Hematopoietic multipotent progenitor cell treated with erythropoietin and hydrocortisone succinate and interleukin-3 and kit ligand, for 17 days (in vitro differentiated cells): ENCODE results near the gene RAB1B.
A peak's percentile ranks its signal among the peaks of the same experiment; 100 is the strongest.
"Not testable (repeated sequence)": the region's sequence is repeated elsewhere in the genome, so short reads cannot be mapped to it uniquely, and the experiment has no call there.

Source experiments
- DNase-seq: peaks from one replicate; pipeline ENCODE4 v3.0.0-alpha.2; 2015; ENCODE audit warnings: low spot score

RAB1B gene

DNA sequence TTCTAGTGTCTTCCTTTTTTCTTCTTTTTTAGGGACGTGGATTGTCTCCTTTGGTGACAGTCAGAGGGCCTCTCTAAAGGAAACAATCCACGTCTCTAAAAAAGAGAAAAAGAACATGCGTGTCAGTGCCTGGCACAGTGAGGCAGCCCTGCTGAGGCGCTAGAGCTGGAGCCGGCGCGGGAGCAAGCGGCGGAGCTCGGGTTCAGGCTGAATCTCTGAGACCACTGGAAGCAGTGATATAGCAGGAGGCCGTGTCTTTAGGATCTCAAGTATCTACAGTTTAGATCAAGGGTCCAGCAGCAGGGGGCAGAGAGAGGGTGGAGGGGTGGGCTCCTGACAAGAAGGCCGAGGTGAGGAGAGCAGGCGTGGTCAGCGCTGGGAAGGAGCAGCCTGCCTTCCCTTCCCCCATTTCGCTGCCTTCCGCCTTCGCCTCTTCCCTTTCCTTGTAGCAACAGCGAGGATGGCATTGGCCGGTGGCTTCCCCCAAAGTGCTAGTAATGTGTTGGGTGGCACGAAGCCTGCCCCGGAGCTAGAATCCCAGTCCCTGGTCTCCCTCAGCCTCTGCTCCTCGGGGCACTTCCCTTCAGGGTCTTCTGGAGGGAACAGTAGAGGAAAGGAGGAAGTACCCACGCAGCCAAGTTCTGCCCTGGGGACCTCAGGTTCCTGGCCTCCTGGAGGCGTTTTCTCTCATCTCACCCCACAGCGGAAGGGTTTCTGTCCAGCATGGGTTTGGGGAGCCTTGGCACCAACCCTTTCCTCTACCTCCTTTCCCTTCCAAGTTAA lies 28.2 kb upstream of the RAB1B start:
- DNase-seq: no peak

DNA sequence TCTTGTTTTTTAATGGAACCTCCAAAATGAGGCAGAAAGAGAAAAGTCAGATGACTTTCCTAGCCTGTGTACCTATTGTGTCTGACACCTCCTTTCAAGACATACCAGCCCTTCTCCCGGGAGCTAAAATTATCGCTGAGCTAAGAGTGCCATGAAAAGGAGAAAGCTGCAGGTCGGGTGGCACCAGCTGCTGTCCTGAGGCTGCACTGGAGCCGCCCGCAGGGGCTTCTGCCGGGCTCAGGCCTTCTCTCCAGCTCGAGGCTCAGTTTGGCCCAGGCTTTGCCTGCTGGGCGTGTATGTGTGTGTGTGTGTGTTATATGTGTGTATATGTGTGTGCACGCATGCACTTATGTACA lies 27.7 kb upstream of the RAB1B start:
- DNase-seq: no peak

DNA sequence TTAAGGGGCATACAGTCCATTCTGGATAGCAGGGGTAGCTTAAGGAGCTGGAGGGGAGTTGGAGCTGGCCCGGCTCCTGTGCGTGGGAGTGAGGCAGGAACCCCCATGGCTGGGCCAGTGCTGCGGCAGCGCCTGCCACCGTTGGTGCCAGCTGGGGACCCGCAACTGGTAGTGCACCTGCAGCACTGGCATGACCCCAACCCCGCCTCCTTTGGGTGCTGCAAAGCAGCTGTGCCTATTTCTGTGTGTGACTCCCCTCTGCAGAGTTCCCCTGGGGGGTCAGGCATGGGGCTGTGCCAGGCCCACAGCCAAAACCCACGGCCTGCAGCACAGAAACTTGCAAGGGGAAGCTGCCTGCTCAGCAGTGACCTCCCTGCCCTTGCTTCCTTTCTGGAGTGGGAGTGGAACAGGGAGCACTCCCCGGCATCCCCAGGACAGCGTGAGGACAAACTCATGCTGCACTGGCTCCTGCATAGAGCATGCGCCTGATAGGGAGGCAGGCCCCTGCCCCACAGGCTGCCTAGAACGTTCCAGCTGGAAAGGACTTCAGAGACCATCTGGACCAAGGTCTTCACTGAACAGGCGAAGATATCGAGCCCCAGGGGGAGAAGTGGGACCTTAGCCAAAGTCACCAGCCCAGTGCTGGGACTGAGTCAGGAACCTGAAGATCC lies 26.2 kb upstream of the RAB1B start:
- DNase-seq: no peak

DNA sequence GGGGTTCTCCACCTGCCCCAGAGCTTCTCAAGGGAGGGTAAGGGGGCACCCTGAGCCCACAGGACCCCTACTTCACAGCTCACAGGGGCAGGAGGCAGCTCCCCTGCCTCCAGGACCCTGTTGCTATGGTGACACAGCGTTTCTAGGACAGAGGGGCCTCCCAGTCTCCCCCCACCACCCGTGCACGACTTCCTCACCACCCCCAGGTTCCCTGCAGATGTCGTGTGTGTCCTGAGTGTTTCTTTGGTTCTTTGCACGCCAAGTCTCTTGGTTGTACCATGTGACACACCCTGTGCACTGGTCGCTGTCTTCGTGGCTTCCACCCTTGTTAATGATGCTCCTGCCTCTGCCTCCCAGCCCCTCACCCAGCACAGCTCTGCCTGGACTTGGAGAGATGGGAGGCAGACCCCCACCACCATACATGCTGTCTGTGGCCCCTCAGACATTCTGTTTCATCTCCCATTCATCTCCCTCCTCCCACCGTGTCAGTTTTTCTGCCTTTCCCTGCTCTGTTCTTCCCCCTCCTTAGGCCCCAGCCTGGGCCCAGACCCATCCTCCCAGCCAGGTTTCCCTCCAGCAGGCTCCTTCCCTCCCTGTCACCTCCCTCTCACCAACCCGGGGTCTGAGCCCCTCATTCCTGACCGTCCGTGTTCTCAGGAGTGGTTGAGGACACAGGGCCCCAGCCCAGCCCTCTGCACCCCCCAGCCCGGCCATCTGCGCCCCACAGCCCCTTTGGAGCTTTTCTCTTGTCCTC lies 24.5 kb upstream of the RAB1B start:
- DNase-seq: no peak

DNA sequence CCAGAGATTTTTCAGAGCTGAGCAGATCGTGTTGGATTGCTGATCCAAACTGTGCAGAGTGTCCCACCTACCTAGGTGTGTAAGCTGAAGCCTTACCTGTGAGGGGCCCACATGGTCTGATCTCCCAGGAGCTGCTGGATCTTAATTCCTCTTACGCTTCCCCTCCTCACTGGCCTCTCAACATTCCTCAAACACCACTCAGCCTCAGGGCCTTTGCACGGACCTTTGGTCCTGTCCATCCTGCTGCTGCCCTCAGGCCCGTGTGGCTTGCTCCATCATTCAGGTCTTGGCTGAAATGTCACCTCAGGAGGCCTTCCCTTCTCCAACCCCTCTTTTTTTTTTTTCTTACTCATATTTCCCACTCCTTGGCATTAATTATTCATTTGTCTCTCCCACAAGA lies 21.1 kb upstream of the RAB1B start:
- DNase-seq: no peak

DNA sequence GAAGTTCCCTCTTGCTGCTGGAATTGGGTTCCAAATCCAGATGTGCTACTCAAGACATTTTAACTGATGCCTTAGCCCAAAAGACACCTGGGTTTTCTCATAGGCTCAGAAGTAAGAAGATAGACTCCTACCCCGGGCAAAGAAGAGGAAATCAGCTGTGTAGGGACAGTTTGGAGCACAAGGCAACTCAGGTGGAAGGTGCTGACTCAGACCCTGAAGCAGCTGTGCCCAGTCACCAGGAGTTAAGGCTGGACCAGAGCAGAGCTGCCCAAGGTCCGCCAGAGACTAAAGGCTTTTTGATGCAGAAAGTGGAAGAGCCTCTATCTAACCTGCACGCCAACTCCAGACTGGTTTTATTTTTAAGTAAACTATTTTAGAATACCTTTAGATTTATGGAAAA lies 20.6 kb upstream of the RAB1B start:
- no peak for DNase-seq

DNA sequence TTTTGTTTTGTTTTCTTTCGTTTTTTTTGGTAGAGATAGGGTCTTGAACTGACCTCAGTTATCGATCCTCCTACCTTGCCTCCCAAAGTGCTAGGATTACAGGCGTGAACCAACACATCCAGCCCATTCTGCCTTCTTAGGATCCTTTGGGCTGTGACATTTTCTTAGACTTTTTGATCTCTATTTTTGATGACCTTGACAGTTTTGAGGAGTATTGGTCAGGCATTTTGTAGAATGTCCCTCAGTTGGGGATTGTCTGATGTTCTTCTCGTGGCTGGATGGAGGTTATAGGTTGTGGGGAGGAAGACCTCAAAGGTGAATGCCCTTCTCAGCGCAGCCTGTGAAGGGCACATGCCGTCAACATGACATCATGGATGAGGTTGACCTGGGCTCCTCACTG lies 19.5 kb upstream of the RAB1B start:
- no peak for DNase-seq

DNA sequence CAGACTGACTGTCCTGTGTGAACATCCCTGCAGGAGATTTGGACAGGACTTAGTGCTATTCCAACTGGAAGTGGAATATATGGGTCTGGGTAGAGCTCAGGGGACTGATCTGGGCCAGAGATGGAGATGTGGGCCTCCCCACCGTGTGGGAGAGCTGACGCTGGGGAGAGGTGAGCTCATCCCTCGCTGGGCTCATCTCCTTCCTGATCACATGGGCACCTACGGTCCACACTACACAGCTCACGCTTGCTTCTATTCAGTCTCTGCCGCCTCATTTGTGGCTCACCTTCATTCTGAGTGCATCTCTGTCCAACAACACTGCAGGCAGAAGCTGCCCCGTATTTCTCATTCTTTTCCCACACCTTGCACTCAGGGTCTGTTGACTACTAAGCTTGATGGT lies 16.6 kb upstream of the RAB1B start:
- DNase-seq: no peak

DNA sequence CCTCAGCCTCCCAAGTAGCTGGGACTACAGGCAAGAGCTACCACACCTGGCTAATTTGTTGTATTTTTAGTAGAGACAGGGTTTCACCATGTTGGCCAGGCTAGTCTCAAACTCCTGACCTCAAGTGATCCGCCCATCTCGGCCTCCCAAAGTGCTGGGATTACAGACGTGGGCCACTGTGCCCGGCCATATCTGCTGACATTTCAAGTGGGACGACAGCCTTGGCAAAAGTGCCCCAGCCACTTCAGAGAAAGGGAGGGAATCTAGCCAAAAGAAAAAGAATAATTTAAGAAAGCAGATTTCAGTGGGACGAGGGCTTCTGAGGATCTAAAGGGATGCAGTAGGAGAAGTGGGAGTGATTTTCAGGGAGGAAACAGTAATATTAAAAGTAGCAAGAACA lies 15.4 kb upstream of the RAB1B start:
- not testable (repeated sequence) for DNase-seq

DNA sequence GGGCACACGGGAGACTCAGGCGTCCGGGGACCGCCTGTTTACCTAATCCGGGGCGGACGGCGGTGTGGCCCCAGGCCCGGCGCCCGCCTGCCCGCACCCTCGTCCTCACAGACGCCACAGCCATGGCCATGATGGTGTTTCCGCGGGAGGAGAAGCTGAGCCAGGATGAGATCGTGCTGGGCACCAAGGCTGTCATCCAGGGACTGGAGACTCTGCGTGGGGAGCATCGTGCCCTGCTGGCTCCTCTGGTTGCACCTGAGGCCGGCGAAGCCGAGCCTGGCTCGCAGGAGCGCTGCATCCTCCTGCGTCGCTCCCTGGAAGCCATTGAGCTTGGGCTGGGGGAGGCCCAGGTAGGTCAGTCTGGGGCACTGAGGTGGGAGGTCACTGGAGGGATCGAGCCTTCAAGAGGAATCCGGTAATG lies 10.0 kb upstream of the RAB1B start:
- DNase-seq: no peak

DNA sequence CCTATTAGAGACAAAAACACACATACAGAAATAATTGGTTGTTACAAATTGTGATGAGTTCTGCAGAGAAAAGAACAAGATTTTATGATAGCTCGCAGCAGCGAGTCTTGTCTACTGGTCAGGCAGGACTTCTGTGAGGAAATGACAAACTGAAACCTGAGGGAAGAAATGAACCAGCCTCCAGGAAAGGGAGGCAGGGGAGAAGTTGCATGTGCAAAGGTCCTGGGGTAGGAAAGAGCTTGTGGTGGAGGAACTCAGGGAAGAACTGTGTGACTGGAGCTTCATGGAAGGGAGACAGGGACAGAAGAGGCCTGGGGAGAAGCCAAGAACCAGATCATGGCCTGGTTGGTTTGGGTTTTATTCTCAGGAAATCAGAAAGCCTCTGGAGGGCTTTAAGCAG lies 9.2 kb upstream of the RAB1B start:
- DNase-seq: no peak

DNA sequence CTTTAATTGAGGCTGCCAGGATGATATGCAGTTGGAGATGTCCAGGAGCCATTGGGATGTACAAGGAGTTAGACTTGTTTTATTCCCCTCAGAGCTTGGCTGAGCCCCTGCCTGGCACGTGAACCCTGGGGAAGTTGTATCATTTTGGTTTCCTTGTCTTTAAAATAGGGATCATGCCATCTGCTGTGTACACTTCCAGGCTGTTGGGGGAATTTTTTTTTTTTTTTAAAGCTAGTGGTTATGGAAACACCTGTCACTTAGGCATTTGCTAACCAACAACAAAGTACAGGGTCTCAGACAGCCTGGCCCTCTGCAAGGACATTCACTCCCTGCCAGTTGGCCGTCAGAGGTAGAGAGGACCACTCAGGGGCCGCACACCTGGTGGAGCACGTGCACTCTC lies 8.5 kb upstream of the RAB1B start:
- no peak for DNase-seq

DNA sequence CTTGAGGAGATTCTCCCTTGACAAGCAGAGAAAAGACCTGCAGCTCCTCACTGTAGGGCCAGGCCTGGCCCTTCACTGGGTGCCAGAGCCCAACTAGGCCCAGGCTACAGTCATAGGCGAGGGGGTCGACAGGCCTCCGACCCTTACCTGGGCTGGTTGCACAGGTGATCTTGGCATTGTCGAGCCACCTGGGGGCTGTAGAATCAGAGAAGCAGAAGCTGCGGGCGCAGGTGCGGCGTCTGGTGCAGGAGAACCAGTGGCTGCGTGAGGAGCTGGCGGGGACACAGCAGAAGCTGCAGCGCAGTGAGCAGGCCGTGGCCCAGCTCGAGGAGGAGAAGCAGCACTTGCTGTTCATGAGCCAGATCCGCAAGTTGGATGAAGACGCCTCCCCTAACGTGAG lies 6.9 kb upstream of the RAB1B start:
- DNase-seq: no peak

DNA sequence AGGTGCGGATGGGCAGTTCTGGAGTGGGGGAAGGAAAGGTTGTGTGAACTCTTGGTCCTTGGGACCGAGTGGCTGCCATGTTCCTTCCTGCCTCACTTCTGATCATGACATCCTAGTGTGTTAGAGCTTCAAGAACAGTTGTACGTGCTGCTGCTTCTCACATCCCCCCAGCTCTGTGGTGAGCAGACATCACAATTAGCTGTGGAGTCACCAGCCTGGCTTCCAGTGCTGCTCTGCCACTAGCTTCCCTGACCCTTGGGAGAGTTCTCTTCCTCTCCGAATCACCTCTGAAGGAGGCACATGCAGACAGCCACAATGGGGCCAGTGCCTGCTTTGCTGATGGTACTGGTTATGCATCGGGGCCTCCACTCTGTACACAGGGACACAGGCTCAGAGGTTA lies 6.2 kb upstream of the RAB1B start:
- no peak for DNase-seq

DNA sequence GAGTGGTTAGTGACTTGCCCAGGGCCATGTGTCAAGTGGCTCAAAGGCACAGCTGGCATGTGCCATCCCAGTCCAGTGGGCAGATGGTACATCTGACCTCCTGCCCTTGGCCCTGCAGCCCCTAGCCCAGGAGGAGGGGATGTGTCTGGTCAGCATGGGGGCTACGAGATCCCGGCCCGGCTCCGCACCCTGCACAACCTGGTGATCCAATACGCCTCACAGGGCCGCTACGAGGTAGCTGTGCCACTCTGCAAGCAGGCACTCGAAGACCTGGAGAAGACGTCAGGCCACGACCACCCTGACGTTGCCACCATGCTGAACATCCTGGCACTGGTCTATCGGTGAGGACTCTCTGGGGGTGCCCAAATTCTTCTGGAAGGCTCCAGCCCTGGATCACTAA lies 5.7 kb upstream of the RAB1B start:
- no peak for DNase-seq

DNA sequence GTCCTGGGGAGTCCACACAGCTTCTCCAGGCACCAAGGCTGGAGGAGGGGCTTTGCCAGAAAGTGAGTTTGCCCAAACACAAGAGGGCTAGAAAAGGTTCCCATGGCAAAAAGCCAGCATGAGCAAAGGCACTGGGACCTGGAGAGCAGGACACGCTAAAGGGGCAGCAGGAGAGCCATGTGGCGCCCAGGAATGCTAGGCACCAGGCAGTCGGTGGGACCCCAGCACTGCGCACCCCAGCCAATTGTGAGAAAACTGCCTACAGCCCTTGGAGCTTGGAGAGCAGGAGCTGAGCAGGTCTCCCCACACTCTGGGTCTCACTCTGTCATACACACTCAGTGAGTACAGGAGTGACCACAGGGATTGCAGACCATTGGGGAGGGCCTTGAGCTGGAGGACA lies 5.2 kb upstream of the RAB1B start:
- DNase-seq: no peak

DNA sequence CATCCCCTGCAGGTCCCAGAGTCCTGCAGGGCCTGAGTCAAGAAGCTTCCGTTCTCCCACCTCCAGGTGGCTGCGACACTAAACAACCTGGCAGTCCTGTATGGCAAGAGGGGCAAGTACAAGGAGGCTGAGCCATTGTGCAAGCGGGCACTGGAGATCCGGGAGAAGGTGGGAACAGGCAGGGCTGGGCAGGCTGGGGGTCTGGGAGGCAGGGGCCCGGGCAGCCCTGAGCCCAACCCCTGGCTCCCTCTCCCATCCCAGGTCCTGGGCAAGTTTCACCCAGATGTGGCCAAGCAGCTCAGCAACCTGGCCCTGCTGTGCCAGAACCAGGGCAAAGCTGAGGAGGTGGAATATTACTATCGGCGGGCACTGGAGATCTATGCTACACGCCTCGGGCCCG lies 4.7 kb upstream of the RAB1B start:
- DNase-seq: no peak

DNA sequence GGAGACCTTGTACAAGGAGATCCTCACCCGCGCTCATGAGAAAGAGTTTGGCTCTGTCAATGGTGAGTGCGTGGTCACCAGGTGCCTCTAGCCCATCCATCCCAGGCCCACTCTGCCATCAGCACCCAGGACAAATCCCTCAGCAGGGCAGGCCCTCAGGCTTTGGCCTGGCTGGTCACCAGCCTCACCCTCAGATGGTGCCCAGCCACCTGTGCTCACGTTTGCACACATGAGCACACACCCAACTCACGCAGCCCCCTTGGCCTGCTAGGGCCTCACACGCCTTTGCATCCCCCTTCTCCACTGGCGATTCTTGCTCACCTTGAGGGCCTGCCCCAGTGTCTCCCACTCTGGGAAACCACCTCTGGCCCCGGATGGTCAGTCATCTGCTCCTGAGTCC lies 4.1 kb upstream of the RAB1B start:
- DNase-seq: no peak

DNA sequence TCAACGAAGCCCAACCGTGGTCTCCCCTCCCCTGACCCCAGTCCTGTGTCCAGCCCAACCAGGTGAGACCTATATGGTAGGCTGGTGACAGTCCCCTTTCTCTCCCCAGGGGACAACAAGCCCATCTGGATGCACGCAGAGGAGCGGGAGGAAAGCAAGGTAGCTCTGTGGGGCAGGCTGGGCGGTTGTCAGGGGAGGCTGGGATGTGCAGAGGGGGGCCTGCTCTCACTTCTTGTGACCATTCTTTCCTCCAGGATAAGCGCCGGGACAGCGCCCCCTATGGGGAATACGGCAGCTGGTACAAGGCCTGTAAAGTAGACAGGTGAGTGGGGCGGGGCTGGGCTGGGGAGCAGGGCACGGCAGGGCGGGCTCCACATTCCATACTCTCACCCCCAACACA lies 3.5 kb upstream of the RAB1B start:
- DNase-seq: peak; percentile 37

DNA sequence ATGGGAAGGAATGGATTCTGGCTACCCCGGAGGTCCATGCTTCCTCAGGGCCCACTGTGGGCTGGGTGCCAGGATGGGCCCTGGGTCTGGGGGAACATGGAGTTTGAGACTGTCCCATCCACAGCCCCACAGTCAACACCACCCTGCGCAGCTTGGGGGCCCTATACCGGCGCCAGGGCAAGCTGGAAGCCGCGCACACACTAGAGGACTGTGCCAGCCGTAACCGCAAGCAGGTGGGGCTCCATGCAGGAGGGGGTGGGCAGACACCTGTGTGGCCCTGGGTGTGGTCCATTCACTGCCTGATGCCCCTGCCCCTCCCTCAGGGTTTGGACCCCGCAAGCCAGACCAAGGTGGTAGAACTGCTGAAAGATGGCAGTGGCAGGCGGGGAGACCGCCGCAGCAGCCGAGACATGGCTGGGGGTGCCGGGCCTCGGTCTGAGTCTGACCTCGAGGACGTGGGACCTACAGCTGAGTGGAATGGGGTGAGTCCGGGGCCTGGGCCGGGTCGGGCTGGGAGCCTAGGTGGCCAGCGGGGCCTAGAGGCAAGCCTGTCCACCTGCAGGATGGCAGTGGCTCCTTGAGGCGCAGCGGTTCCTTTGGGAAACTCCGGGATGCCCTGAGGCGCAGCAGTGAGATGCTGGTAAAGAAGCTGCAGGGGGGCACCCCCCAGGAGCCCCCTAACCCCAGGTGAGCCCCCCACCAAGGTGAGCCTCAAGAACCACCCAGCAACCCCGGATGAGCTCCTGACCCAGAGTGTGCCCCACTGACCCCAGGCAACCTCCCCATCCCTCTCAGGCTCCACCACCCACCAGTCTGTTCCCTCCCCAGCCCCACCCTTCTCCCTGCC lies 2.7 kb upstream of the RAB1B start:
- no peak for DNase-seq

DNA sequence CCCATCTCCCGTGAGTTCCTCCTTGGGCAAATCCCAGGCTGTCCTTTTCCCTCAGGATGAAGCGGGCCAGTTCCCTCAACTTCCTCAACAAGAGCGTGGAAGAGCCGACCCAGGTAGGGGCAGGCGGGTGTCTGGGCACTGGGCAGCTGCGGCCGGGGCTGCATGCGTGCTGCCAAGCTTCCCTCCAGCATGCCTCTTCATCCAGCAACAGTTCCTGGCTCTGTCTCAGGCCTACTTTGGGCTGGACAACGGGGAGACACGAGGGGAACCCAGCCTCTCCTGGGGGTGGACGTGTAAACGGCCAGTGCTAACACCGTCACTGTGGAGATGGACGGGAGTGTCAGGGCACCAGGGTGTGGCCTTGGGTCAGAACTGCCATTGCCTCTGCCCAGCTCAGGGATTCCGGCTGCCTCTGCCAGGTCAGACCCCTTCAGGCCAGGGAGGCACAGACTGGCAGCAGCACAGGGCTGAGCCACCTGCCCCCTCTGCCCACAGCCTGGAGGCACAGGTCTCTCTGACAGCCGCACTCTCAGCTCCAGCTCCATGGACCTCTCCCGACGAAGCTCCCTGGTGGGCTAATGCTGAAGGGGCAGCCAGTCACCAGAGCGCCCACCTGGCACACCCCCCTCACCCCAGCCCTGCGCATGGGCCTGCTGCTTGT lies 1.9 kb upstream of the RAB1B start:
- no peak for DNase-seq

DNA sequence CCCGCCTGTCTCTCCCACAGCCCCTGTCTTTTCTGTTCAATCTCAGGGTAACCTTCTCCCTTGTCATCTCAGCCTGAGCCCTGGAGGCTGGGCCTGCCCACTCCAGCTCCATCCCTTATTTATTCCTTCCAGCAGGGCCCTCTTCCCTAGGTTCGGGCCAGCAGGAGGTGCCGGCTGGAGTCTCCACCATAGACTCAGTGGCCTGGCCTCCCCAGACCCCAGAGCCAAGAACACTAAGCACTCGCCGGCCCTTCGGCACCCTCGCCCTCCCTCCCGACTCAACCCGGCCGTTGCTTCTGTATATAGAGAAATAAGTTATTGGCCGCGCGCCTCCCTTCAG lies 1.4 kb upstream of the RAB1B start:
- DNase-seq: no peak
